ENCODE measurements around the gene COL5A1. TPM values are rescaled to one million over a fixed set of nuclear protein-coding genes. Genes with fewer than 3 reads are reported as not detected.
A peak's percentile ranks its signal among the peaks of the same experiment; 100 is the strongest.

The COL5A1 gene
- total and polyA plus RNA-seq, 4 donors: 38.2 to 135 (median 88.3) TPM

DNA sequence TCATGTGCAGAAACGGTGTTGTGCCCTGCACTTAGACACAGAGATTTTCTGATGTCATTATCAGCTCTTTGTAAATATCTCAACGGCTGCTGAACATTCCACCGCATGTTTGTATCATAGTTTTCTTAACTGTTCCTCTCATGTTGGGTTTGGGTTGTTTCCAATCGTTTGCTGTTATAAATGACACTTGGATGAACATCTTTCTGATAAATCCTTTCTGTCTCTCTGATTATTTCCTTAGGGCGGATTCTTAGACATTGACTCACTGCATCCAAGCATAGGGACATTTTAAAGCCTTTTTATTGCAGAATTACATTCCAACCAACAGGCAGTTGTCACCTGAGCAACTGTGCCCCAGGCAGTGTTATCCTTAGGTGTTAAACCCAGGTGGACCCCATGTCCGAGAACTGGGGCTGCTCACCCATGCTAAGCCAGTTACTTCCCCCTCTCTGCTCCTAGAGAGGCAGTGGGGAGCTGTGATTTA is 28.5 kb downstream of the COL5A1 start:
- Histone ChIP-seq H3K4me1 (ENCODE audit: control insufficient read depth, insufficient read depth, low read length) (peaks cover 17% of the 10 kb centered on the region), H3K9me3 (ENCODE audit: control insufficient read depth, insufficient read depth, low read length) (no peaks in the 10 kb centered on the region), H3K36me3 (ENCODE audit: control insufficient read depth, insufficient read depth, low read length) (no peaks in the 10 kb centered on the region), H3K27me3 (ENCODE audit: control insufficient read depth, insufficient read depth, low read length) (no peaks in the 10 kb centered on the region), H3K4me3 (ENCODE audit: low read depth, low read length) (no peak overlapping the region), H3K27ac (ENCODE audit: low read depth, low read length) (no peak overlapping the region)
- no peak for DNase-seq (ENCODE audit: low read depth in 4 of 6, low spot score in 6 of 6)
- no CpG with 5 or more reads among the region's 6 CpGs for WGBS (ENCODE audit: insufficient coverage)

GRCh38 chr9:134670851-134671281 is 29.3 kb downstream of the COL5A1 start:
- Histone ChIP-seq H3K9me3 (ENCODE audit: control insufficient read depth, insufficient read depth, low read length) (no peaks in the 10 kb centered on the region), H3K36me3 (ENCODE audit: control insufficient read depth, insufficient read depth, low read length) (no peaks in the 10 kb centered on the region), H3K27me3 (ENCODE audit: control insufficient read depth, insufficient read depth, low read length) (no peaks in the 10 kb centered on the region), H3K4me1 (ENCODE audit: control insufficient read depth, insufficient read depth, low read length) (peaks cover 17% of the 10 kb centered on the region), H3K4me3 (ENCODE audit: low read depth, low read length) (no peak overlapping the region), H3K27ac (ENCODE audit: low read depth, low read length) (peak overlapping the region; percentile 11)
- DNase-seq (ENCODE audit: low read depth in 4 of 6, low spot score in 6 of 6): no peak
- WGBS (ENCODE audit: insufficient coverage): 95% methylated on average over 8 of the region's 11 CpGs

DNA sequence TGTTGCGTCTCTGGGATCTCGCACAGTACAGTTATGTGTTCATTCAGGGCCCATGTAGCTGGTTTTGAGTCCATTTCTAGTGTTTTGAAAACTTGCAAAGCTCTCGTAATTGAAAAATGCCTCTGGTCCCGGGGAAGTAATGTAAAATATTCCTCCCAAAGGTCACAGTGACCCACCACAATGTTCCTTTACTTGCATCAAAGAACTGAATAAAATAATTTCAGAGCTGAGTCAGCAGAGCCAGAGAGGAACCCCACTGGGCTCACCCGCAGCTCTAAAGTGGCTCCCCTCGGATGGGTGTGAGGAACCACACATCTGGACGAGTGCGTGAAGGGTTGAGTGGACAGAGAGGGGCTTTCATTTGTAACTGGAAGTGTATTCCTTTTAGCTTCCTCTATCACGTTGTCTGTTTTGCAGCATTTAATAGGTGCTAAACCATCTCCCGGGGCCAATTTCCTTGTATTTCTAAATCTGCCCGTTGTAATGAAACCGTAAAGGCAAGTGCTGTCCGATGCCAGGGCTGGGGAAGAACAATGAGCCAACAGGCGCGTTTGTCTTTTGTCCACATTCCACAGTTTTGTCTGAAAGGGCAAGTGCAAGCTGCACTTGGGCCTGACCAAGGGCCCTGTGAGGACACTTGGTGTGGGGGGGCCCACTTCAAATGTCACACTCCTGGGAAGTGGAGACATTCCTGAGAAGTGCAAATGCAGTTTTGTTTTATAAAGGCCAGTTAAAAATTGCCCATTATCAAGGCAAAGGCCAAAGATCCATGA is 29.9 kb downstream of the COL5A1 start:
- H3K36me3 ChIP-seq (ENCODE audit: control insufficient read depth, insufficient read depth, low read length): no peaks in the 10 kb centered on the region

DNA sequence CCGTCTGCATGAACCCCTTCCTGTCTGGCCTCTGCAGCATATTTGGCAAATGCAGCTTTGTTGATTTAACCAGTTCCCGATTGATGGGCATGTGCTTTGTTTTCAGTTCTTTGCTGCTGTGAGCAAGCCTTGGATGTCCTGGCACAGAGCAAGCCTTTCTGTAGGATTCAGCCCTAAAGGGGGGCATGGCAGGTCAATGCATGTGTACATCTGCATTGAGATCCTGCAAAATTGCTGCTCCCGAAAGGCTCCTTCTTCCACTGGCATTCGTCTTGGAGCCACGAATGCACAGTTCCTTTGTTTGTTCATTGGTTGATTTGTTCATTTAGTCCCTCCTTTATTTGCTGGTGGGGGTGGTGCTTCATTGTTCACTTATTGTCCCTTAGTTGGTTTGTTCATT is 34.8 kb downstream of the COL5A1 start:
- Histone ChIP-seq H3K27ac (ENCODE audit: low read depth, low read length) (no peak overlapping the region), H3K4me3 (ENCODE audit: low read depth, low read length) (no peak overlapping the region), H3K9me3 (ENCODE audit: control insufficient read depth, insufficient read depth, low read length) (no peaks in the 10 kb centered on the region), H3K27me3 (ENCODE audit: control insufficient read depth, insufficient read depth, low read length) (no peaks in the 10 kb centered on the region), H3K4me1 (ENCODE audit: control insufficient read depth, insufficient read depth, low read length) (peaks cover 32% of the 10 kb centered on the region), H3K36me3 (ENCODE audit: control insufficient read depth, insufficient read depth, low read length) (no peaks in the 10 kb centered on the region)
- DNase-seq (ENCODE audit: low read depth in 4 of 6, low spot score in 6 of 6): no peak
- WGBS (ENCODE audit: insufficient coverage): 31% methylated on average over 2 of the region's 5 CpGs

More for the DNA sequence above, 29.9 kb downstream of the COL5A1 start:
- peak in 1 of 6 donors; percentile 32 for DNase-seq (ENCODE audit: low read depth in 4 of 6, low spot score in 6 of 6)
- Histone ChIP-seq H3K9me3 (ENCODE audit: control insufficient read depth, insufficient read depth, low read length) (no peaks in the 10 kb centered on the region), H3K27ac (ENCODE audit: low read depth, low read length) (peak overlapping the region; percentile 11), H3K27me3 (ENCODE audit: control insufficient read depth, insufficient read depth, low read length) (no peaks in the 10 kb centered on the region), H3K4me3 (ENCODE audit: low read depth, low read length) (no peak overlapping the region), H3K4me1 (ENCODE audit: control insufficient read depth, insufficient read depth, low read length) (peaks cover 17% of the 10 kb centered on the region)
- WGBS (ENCODE audit: insufficient coverage): 63% methylated on average over 13 of the region's 15 CpGs

DNA sequence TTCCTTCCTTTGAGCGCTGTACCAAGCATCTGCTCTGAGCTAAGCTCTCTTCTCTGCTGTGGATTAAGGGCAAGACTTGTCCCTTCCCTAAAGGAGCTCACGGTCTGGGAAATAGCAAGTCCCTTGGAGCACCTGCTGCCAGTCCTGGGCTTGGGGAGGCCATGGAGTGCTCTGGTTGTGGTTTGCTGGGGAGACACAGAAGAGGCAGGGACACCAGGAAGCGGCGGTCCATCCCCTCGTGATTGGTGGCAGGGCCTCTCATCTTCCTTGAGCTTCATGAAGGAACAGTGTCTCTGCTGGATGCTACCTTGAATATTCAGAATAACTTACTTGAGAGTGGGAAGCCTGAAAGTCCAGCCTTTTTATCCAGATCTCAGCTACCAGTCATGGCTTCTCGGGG is 35.3 kb downstream of the COL5A1 start:
- Histone ChIP-seq H3K4me3 (ENCODE audit: low read depth, low read length) (no peak overlapping the region), H3K27ac (ENCODE audit: low read depth, low read length) (no peak overlapping the region), H3K27me3 (ENCODE audit: control insufficient read depth, insufficient read depth, low read length) (no peaks in the 10 kb centered on the region), H3K4me1 (ENCODE audit: control insufficient read depth, insufficient read depth, low read length) (peaks cover 35% of the 10 kb centered on the region), H3K36me3 (ENCODE audit: control insufficient read depth, insufficient read depth, low read length) (peaks cover under 1% of the 10 kb centered on the region), H3K9me3 (ENCODE audit: control insufficient read depth, insufficient read depth, low read length) (no peaks in the 10 kb centered on the region)
- 86% methylated on average over 5 of the region's 6 CpGs for WGBS (ENCODE audit: insufficient coverage)
- DNase-seq (ENCODE audit: low read depth in 4 of 6, low spot score in 6 of 6): no peak

DNA sequence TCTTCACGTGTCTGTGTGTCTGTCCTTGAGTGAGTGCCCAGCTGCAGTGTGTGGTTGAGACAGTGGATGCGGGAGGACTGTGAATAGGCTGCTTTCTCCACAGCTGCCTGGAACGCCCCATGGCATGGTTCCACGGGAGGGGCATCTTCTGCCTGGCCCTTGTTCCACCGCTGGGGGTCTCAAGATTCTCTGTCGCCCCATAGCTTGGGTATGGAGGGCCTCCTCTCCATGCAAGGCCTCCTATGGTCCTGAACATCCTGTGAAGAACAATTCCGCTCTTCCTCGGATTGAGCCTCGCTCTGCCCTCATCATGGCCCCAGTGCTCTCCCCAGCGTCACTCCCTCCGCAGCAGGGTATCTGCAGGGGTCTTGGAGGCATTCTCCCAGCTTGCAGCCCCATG is 36.1 kb downstream of the COL5A1 start:
- Histone ChIP-seq H3K4me1 (ENCODE audit: control insufficient read depth, insufficient read depth, low read length) (peaks cover 43% of the 10 kb centered on the region), H3K27ac (ENCODE audit: low read depth, low read length) (no peak overlapping the region), H3K9me3 (ENCODE audit: control insufficient read depth, insufficient read depth, low read length) (no peaks in the 10 kb centered on the region), H3K36me3 (ENCODE audit: control insufficient read depth, insufficient read depth, low read length) (peaks cover 3% of the 10 kb centered on the region), H3K27me3 (ENCODE audit: control insufficient read depth, insufficient read depth, low read length) (no peaks in the 10 kb centered on the region), H3K4me3 (ENCODE audit: low read depth, low read length) (no peak overlapping the region)
- no peak for DNase-seq (ENCODE audit: low read depth in 4 of 6, low spot score in 6 of 6)
- 88% methylated on average over 6 of the region's 11 CpGs for WGBS (ENCODE audit: insufficient coverage)

DNA sequence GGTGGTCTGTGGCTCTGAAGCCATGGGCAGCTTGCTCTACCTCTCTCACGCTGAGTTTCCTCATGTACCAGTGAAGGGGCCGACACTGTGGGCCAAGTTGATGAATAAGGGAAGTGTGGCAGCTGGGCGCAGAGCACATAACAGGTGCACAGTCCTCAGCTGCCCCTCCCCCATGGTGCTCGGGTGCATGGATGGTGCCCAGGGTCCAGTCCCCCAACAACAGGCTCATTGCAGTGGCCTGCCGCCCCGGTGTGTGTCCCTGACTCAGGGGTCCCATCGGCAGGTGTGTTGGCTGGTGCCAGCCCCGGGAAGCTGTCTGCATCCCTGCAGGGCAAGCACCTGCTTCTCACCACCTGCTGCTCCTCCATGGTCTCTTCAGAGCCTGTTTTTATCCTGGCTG is 36.6 kb downstream of the COL5A1 start:
- no peak overlapping the region for H3K4me3 ChIP-seq (ENCODE audit: low read depth, low read length)
- H3K4me1 ChIP-seq (ENCODE audit: control insufficient read depth, insufficient read depth, low read length): peaks cover 44% of the 10 kb centered on the region
- H3K27me3 ChIP-seq (ENCODE audit: control insufficient read depth, insufficient read depth, low read length): no peaks in the 10 kb centered on the region
- no peak overlapping the region for H3K27ac ChIP-seq (ENCODE audit: low read depth, low read length)
- DNase-seq (ENCODE audit: low read depth in 4 of 6, low spot score in 6 of 6): no peak
- no peaks in the 10 kb centered on the region for H3K9me3 ChIP-seq (ENCODE audit: control insufficient read depth, insufficient read depth, low read length)
- peaks cover 3% of the 10 kb centered on the region for H3K36me3 ChIP-seq (ENCODE audit: control insufficient read depth, insufficient read depth, low read length)
- 51% methylated on average over 6 of the region's 8 CpGs for WGBS (ENCODE audit: insufficient coverage)

DNA sequence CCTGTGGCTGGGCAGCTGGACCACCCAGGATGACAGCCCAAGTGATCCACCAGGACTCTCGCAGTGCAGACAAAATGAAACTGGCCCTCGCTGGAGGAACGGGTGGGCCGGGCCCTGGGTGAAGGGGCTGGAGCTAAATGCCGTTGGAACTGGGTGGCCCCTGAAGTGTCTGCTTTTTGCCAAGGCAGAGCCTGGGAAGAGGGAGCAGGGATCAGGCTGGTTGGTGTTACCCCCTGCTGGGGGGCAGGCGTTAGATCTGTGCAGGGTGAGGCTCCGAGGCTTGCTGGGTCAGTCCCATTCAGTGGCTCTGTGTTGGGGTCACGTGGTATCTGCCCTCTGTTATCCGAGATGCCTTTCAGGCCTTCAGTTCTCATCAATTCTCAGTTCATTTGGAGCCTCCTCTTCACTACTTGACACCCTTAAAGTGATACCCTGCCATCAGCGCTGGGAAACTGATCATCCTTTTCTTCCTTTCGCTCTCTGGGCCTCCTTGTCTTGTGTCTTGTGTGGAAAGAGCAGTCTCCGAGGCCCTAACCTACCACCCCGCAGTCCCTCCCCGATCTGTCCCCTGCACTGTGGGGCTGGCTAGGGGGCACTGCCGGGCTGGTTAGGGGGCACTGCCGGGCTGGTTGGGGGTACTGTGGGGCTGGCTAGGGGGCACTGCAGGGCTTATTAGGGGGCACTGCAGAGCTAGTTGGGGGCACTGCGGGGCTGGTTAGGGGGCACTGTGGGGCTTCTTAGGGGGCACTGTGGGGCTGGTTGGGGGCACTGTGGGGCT is 37.3 kb downstream of the COL5A1 start:
- H3K4me1 ChIP-seq (ENCODE audit: control insufficient read depth, insufficient read depth, low read length): peaks cover 44% of the 10 kb centered on the region

GRCh38 chr9:134679616-134680392 is 38.2 kb downstream of the COL5A1 start:
- no peak for DNase-seq (ENCODE audit: low read depth in 4 of 6, low spot score in 6 of 6)

More for the DNA sequence above, 37.3 kb downstream of the COL5A1 start:
- Histone ChIP-seq H3K4me3 (ENCODE audit: low read depth, low read length) (no peak overlapping the region), H3K9me3 (ENCODE audit: control insufficient read depth, insufficient read depth, low read length) (no peaks in the 10 kb centered on the region), H3K27ac (ENCODE audit: low read depth, low read length) (no peak overlapping the region), H3K27me3 (ENCODE audit: control insufficient read depth, insufficient read depth, low read length) (no peaks in the 10 kb centered on the region), H3K36me3 (ENCODE audit: control insufficient read depth, insufficient read depth, low read length) (peaks cover 3% of the 10 kb centered on the region)
- 41% methylated on average over 9 of the region's 17 CpGs for WGBS (ENCODE audit: insufficient coverage)
- no peak for DNase-seq (ENCODE audit: low read depth in 4 of 6, low spot score in 6 of 6)

More at GRCh38 chr9:134679616-134680392, 38.2 kb downstream of the COL5A1 start:
- Histone ChIP-seq H3K4me3 (ENCODE audit: low read depth, low read length) (no peak overlapping the region), H3K27ac (ENCODE audit: low read depth, low read length) (no peak overlapping the region), H3K4me1 (ENCODE audit: control insufficient read depth, insufficient read depth, low read length) (peaks cover 44% of the 10 kb centered on the region), H3K27me3 (ENCODE audit: control insufficient read depth, insufficient read depth, low read length) (no peaks in the 10 kb centered on the region), H3K36me3 (ENCODE audit: control insufficient read depth, insufficient read depth, low read length) (peaks cover 3% of the 10 kb centered on the region), H3K9me3 (ENCODE audit: control insufficient read depth, insufficient read depth, low read length) (no peaks in the 10 kb centered on the region)
- 89% methylated on average over 18 of the region's 19 CpGs for WGBS (ENCODE audit: insufficient coverage)

Data from spinal cord (tissue), 10 donors.